GM10266 (cell line): Measurements from ENCODE around the gene ZSCAN5A.
"Not testable (repeated sequence)": the region's sequence is repeated elsewhere in the genome, so short reads cannot be mapped to it uniquely, and the experiment has no call there.

Source experiments
- DNase-seq: peaks from one replicate; pipeline ENCODE4 v3.0.0; 2012; ENCODE audit errors: extremely low spot score
- CTCF ChIP-seq: IDR thresholded peaks from 2 replicates; pipeline ENCODE4 v1.5.1; 2012; ENCODE audit warnings: mild to moderate bottlenecking, low read depth; ENCODE audit not compliant: control insufficient read depth, insufficient read depth; ENCODE audit errors: missing control alignments

The ZSCAN5A gene

GRCh38 chr19:56218961-56219360 is 95.7 kb downstream of the ZSCAN5A start:
- TF ChIP-seq CTCF: no peak
- DNase-seq: no peak

- no peak for TF ChIP-seq CTCF
- no peak for DNase-seq
These were observed 97.3 kb downstream of the ZSCAN5A start for GRCh38 chr19:56217039-56217949.

GRCh38 chr19:56211718-56212117 is 102.9 kb downstream of the ZSCAN5A start:
- DNase-seq: no peak
- TF ChIP-seq CTCF: no peak

GRCh38 chr19:56210036-56210435 is 104.6 kb downstream of the ZSCAN5A start:
- not testable (repeated sequence) for DNase-seq

- TF ChIP-seq CTCF: no peak
- no peak for DNase-seq
These were observed 105.5 kb downstream of the ZSCAN5A start for GRCh38 chr19:56209091-56209490.

GRCh38 chr19:56207581-56207980 is 107.1 kb downstream of the ZSCAN5A start:
- not testable (repeated sequence) for DNase-seq

- no peak for TF ChIP-seq CTCF
These were observed 112.7 kb downstream of the ZSCAN5A start, which contains the start of gene ZSCAN5C for GRCh38 chr19:56201973-56202372. Gene ZSCAN5C (plus strand): TSS chr19:56202273. CDS start chr19:56205914, 3,641 bp downstream.

GRCh38 chr19:56199687-56200086 is 115.0 kb downstream of the ZSCAN5A start:
- no peak for DNase-seq
- no peak for TF ChIP-seq CTCF

More at GRCh38 chr19:56201973-56202372, 112.7 kb downstream of the ZSCAN5A start, which contains the start of gene ZSCAN5C:
- no peak for DNase-seq

- DNase-seq: not testable (repeated sequence)
These were observed 117.0 kb downstream of the ZSCAN5A start, which contains the start of gene ZSCAN5B for GRCh38 chr19:56197646-56198045. Gene ZSCAN5B (minus strand): TSS chr19:56197783. CDS start chr19:56193052, 4,731 bp downstream.
